Spinal cord (tissue), 10 donors: Measurements from ENCODE around the gene SIN3A. TPM values are rescaled to one million over a fixed set of nuclear protein-coding genes. Genes with fewer than 3 reads are reported as not detected.
"Not testable (repeated sequence)": the region's sequence is repeated elsewhere in the genome, so short reads cannot be mapped to it uniquely, and the experiment has no call there.

Source experiments
- DNase-seq, 6 donors: peaks; one replicate each; pipeline versions ENCODE4 v3.0.0 to v3.0.0-alpha.2; 2013 to 2015; ENCODE audit warnings: low spot score in 6 of 6, low read depth in 4 of 6
- H3K27ac ChIP-seq: one replicate; pipeline ENCODE4 v1.5.1; 2013; ENCODE audit warnings: low read depth, low read length, control low read depth
- H3K27me3 ChIP-seq: one replicate; pipeline ENCODE4 v1.6.1; 2013; ENCODE audit warnings: low read length; ENCODE audit not compliant: control insufficient read depth, insufficient read depth
- H3K36me3 ChIP-seq: one replicate; pipeline ENCODE4 v1.6.1; 2013; ENCODE audit warnings: low read length; ENCODE audit not compliant: control insufficient read depth, insufficient read depth
- H3K4me1 ChIP-seq: one replicate; pipeline ENCODE4 v1.6.1; 2013; ENCODE audit warnings: low read length; ENCODE audit not compliant: control insufficient read depth, insufficient read depth
- H3K4me3 ChIP-seq: one replicate; pipeline ENCODE4 v1.5.1; 2013; ENCODE audit warnings: low read depth, low read length, control low read depth
- H3K9me3 ChIP-seq: one replicate; pipeline ENCODE4 v1.6.1; 2013; ENCODE audit warnings: low read length; ENCODE audit not compliant: control insufficient read depth, insufficient read depth
- WGBS: methylation state at CpG from one replicate; pipeline ENCODE4 v1.1.5; 2013; ENCODE audit warnings: missing lambda C conversion rate; ENCODE audit not compliant: insufficient coverage; 5-methylcytosine and 5-hydroxymethylcytosine counted together
- polyA plus RNA-seq, 2 donors: library from polyadenylated mRNA; unstranded; fragments of 120-200 nt; gene quantifications; one replicate each; pipeline ENCODE4 v1.2.1, GENCODE V29; 2013; ENCODE audit not compliant: insufficient read length in 2 of 2
- total RNA-seq, 2 donors: library from RNA; depleted of rRNA in 1 of 2; stranded (reverse); fragments of 120-200 nt in 1 of 2; fragments of >200 nt in 1 of 2; gene quantifications; one replicate each; pipeline versions ENCODE4 v1.2.3 to v1.2.4, GENCODE V29; 2013 to 2014
- donor health status: healthy.

SIN3A gene
- total and polyA plus RNA-seq, 4 donors: 32.6 to 40.6 (median 36.1) TPM

- not testable (repeated sequence) for DNase-seq, H3K4me3 ChIP-seq, H3K4me1 ChIP-seq, H3K27me3 ChIP-seq, H3K27ac ChIP-seq, H3K9me3 ChIP-seq, H3K36me3 ChIP-seq
- 97% methylated on average over 7 of the region's 15 CpGs for WGBS
These were observed 117.7 kb downstream of the SIN3A start for GRCh38 chr15:75333654-75334419.

- H3K27me3 ChIP-seq, H3K27ac ChIP-seq, DNase-seq, H3K36me3 ChIP-seq, H3K4me1 ChIP-seq, H3K9me3 ChIP-seq, H3K4me3 ChIP-seq: not testable (repeated sequence)
- WGBS: no CpG with 5 or more reads among the region's 7 CpGs
These were observed 119.4 kb downstream of the SIN3A start for GRCh38 chr15:75332093-75332492.

- no peaks in the 10 kb centered on the region for H3K9me3 ChIP-seq
- H3K27ac ChIP-seq: no peak overlapping the region
- no peak for DNase-seq
- no peaks in the 10 kb centered on the region for H3K36me3 ChIP-seq
- no peaks in the 10 kb centered on the region for H3K27me3 ChIP-seq
- H3K4me1 ChIP-seq: no peaks in the 10 kb centered on the region
- WGBS: 95% methylated on average over 2 of the region's 2 CpGs
- H3K4me3 ChIP-seq: no peak overlapping the region
These were observed 121.9 kb downstream of the SIN3A start for GRCh38 chr15:75329571-75329970.

- Histone ChIP-seq H3K36me3 (no peaks in the 10 kb centered on the region), H3K27me3 (no peaks in the 10 kb centered on the region), H3K4me3 (no peak overlapping the region), H3K4me1 (no peaks in the 10 kb centered on the region), H3K27ac (no peak overlapping the region), H3K9me3 (no peaks in the 10 kb centered on the region)
- DNase-seq: no peak
- WGBS: 73% methylated on average over 9 of the region's 10 CpGs
These were observed 122.8 kb downstream of the SIN3A start for GRCh38 chr15:75328493-75329314.

GRCh38 chr15:75327491-75327890 lies 124.0 kb downstream of the SIN3A start:
- WGBS: 79% methylated on average over 3 of the region's 3 CpGs
- Histone ChIP-seq H3K9me3 (no peaks in the 10 kb centered on the region), H3K36me3 (no peaks in the 10 kb centered on the region), H3K4me3 (no peak overlapping the region), H3K27ac (no peak overlapping the region), H3K4me1 (no peaks in the 10 kb centered on the region), H3K27me3 (no peaks in the 10 kb centered on the region)
- no peak for DNase-seq

GRCh38 chr15:75327005-75327404 lies 124.5 kb downstream of the SIN3A start:
- H3K9me3 ChIP-seq: no peaks in the 10 kb centered on the region
- WGBS: 71% methylated on average over 2 of the region's 4 CpGs
- H3K27me3 ChIP-seq: no peaks in the 10 kb centered on the region
- H3K36me3 ChIP-seq: no peaks in the 10 kb centered on the region
- no peak overlapping the region for H3K27ac ChIP-seq
- no peak for DNase-seq
- H3K4me3 ChIP-seq: no peak overlapping the region
- H3K4me1 ChIP-seq: no peaks in the 10 kb centered on the region

GRCh38 chr15:75325922-75326321 lies 125.6 kb downstream of the SIN3A start:
- no peaks in the 10 kb centered on the region for H3K4me1 ChIP-seq
- no peaks in the 10 kb centered on the region for H3K9me3 ChIP-seq
- no peaks in the 10 kb centered on the region for H3K36me3 ChIP-seq
- WGBS: no CpG with 5 or more reads among the region's 4 CpGs
- H3K4me3 ChIP-seq: no peak overlapping the region
- no peak for DNase-seq
- H3K27ac ChIP-seq: no peak overlapping the region
- no peaks in the 10 kb centered on the region for H3K27me3 ChIP-seq

GRCh38 chr15:75321711-75322110 lies 129.8 kb downstream of the SIN3A start:
- no peak overlapping the region for H3K4me3 ChIP-seq
- H3K27ac ChIP-seq: no peak overlapping the region
- no peaks in the 10 kb centered on the region for H3K27me3 ChIP-seq
- DNase-seq: no peak
- 92% methylated on average over 6 of the region's 6 CpGs for WGBS
- H3K36me3 ChIP-seq: no peaks in the 10 kb centered on the region
- no peaks in the 10 kb centered on the region for H3K4me1 ChIP-seq
- H3K9me3 ChIP-seq: no peaks in the 10 kb centered on the region
